Measurements from ENCODE around the gene PPP4C. TPM values are rescaled to one million over a fixed set of nuclear protein-coding genes. Genes with fewer than 3 reads are reported as not detected.

Gene PPP4C
- total RNA-seq, 1 experiment from 2014 or later: 163 TPM

GRCh38 chr16:30051518-30051917, 24.3 kb upstream of the PPP4C start:
- Mint-ChIP-seq H3K4me1 (peaks cover 13 to 20% of the 10 kb centered on the region in 2 experiments), H3K9me3 (no peaks in the 10 kb centered on the region), H3K36me3 (ENCODE audit: insufficient read depth in 1 of 3, low read depth in 3 of 3) (no peaks in the 10 kb centered on the region), H3K27ac (no peak overlapping the region), H3K4me3 (peak overlapping the region in 1 of 2 experiments; percentile 25; a peak in 3 of 5 replicates), H3K27me3 (ENCODE audit: low read depth) (peaks cover 20% of the 10 kb centered on the region)
- DNase-seq: no peak
- no peak for TF ChIP-seq CTCF (conservative IDR thresholded peaks at IDR 0.05)
- H2AFZ ChIP-seq (ENCODE audit: low read length): no peak overlapping the region
- no peak overlapping the region for H3T11ph ChIP-seq (ENCODE audit: low read length)
- no peak overlapping the region for H4K91ac ChIP-seq (ENCODE audit: insufficient read length, low read depth, low read length)
- no peak overlapping the region for H3K18ac ChIP-seq (ENCODE audit: insufficient read length, low read depth, low read length)
- no peaks in the 10 kb centered on the region for H3K9me3 ChIP-seq (ENCODE audit: control insufficient read depth, low read depth, low read length)
- no peaks in the 10 kb centered on the region for H4K20me1 ChIP-seq (ENCODE audit: control insufficient read depth, insufficient read depth, insufficient read length)
- H3K27me3 ChIP-seq (ENCODE audit: insufficient read depth, low read length): no peaks in the 10 kb centered on the region
- no peak overlapping the region for H3K14ac ChIP-seq (ENCODE audit: insufficient read depth, low read length)
- no peak overlapping the region for H3K9ac ChIP-seq (ENCODE audit: extremely low read depth, insufficient read length, low read length)
- no peak overlapping the region for H4K8ac ChIP-seq (replicated peaks; ENCODE audit: insufficient read length, low read depth, low read length)
- H3K23me2 ChIP-seq (ENCODE audit: insufficient read length, low read depth, low read length, poor library complexity, severe bottlenecking): peaks cover 9% of the 10 kb centered on the region
- H4K5ac ChIP-seq (ENCODE audit: insufficient read length, low read depth, low read length): no peak overlapping the region
- no peak overlapping the region for H3K27ac ChIP-seq (ENCODE audit: insufficient read length, low read depth, low read length)
- no peak overlapping the region for H2AK5ac ChIP-seq (ENCODE audit: insufficient read length, low read length)
- H3K79me2 ChIP-seq (ENCODE audit: insufficient read depth, low read length): no peaks in the 10 kb centered on the region
- no CpG with 5 or more reads among the region's 3 CpGs for WGBS (ENCODE audit: extremely low coverage, insufficient read length, low lambda C conversion rate)
- no peaks in the 10 kb centered on the region for H3K79me1 ChIP-seq (ENCODE audit: insufficient read depth, low read depth, low read length, poor library complexity, severe bottlenecking)
- no peak overlapping the region for H2BK120ac ChIP-seq (ENCODE audit: low read depth, low read length, poor library complexity, severe bottlenecking)
- no peak overlapping the region for H2BK15ac ChIP-seq (ENCODE audit: low read depth, low read length)
- H3K23ac ChIP-seq (ENCODE audit: insufficient read length, low read depth, low read length): no peak overlapping the region
- H2BK12ac ChIP-seq (ENCODE audit: insufficient read length, low read depth, low read length): no peak overlapping the region
- no peak overlapping the region for H3K4me2 ChIP-seq (ENCODE audit: insufficient read depth, insufficient read length, low read length)
- no peak overlapping the region for H3K4ac ChIP-seq (ENCODE audit: low read depth, low read length)
- H3K56ac ChIP-seq (ENCODE audit: insufficient read length, low read depth, low read length): no peak overlapping the region
- no peak overlapping the region for H2BK5ac ChIP-seq (ENCODE audit: insufficient read length, low read length)
- no peaks in the 10 kb centered on the region for H3K4me1 ChIP-seq (ENCODE audit: insufficient read depth, low read length)
- H2BK20ac ChIP-seq (ENCODE audit: low read depth, low read length, poor library complexity, severe bottlenecking): no peak overlapping the region
